HG03045 (cell line): ENCODE results near the gene IFRD2.

Source experiments
- ATAC-seq: cut with Tn5 transposase; IDR thresholded peaks from one replicate; pipeline ENCODE4 v1.9.1; 2021; ENCODE audit warnings: mild to moderate bottlenecking, moderate library complexity; ENCODE audit not compliant: unreplicated experiment

Gene IFRD2

GRCh38 chr3:50302095-50303012 is 10.1 kb upstream of the IFRD2 start:
- no peak for ATAC-seq

DNA sequence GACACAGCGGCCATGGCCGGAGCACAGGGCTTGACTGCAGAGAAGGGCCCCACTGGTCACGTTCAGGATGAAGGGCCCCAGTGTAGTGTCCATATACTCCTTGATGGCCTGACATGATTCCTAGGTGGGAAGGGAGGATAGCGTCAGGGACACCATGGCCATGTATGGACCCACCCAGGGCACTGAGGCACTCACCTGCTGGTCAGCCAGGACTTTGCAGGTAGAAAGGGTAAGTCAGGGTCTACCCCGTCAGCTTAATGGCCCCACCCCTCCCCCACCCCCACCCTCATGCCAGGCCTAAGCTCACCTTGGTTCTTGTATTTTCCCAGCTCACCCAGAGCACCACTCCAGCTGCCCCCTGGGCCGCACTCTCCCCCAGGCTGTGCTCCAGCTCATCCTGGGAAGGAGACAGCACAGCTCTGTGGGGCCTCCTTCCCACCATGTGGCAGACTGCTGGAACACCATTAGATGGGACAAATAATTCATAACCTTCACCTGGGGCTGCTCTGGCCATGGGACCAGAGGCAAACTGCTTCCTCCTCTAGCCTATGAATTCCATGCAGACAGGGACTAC is 8.5 kb upstream of the IFRD2 start:
- ATAC-seq: no peak

GRCh38 chr3:50299929-50300680 is 7.9 kb upstream of the IFRD2 start:
- no peak for ATAC-seq

DNA sequence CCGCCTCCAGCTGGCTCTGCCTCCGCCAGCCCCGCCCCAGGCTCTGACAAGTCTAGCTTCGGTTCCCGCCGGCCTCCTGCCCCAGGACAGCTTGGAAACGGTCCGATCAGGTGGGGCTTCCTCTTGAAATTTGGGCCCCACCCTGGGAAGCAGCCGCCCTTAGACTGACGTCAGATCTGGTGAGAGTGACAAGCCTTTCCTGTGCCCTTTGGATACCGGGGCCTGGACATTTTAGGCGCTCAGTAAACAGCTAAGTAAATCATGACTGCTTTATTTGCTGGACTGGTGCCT is 7.4 kb upstream of the IFRD2 start:
- no peak for ATAC-seq

DNA sequence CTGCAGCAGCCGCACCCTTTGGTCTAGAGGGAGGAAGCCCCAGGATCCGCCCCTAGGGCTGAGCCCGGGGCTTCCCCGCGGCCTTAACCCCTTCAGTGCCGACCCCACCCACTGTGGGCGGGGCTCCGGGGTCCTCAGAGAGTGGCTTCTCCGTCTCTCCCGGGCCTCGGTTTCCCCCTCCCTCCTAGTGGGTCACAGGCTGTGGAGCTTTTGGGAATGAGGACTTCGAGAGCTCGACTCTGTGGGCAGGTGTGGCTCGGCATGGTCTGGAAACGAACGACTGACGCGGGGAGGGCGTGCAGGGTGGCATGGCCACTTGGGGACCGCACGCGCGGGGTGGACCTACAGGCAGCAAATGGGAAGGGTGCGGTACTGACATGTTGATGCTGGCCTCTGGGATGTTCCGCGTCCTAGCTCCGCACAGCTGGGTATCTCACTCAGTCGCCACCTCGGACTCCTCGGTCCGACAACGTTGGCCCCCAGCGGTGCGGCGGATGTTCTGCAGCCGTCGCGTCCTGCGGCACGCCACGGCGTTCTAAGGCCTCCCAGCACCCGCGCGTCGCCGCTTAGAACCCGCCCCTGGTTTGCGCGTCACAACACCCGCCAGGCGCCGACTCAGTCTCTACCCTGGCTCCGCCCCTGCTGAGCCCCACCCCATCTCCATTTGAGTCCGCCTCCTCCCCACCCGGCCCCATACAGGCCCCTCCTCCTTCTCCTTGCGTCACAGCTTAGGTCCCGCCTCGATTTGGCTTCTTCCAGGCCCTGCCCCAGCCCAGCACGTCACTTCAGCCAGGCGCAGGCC is 6.8 kb upstream of the IFRD2 start, which contains the start of the genes HYAL3 and NAA80:
TSS of gene HYAL3 (minus strand) at position 570 of the 802 bp plus-strand sequence. CDS start 3,803 bp downstream, outside the sequence.
TSS of gene NAA80 (minus strand) at position 570 of the 802 bp plus-strand sequence. CDS start 1,942 bp downstream, outside the sequence.
- ATAC-seq: peak; percentile 81

GRCh38 chr3:50297896-50298725 is 5.9 kb upstream of the IFRD2 start:
- no peak for ATAC-seq

DNA sequence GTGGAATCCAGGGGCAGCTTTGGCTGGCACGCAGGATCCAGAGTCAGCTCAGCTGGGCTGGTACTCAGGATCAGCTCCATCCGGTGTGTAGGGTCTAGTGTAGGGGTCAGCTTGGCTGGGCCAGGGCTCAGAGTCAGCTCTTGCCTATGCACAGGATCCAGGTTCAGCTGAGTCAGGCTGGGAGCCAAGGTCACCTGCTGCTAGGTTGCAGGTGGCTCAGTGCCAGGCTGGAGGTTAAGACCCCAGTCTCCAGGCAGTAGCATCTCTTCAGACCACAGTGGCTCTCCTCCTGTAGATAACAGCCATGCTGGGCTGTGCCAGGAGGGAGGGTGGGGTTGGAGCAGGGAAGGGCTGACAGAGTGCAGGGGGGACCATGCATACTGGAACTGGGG is 5.2 kb upstream of the IFRD2 start:
- no peak for ATAC-seq

GRCh38 chr3:50296721-50297383 is 4.6 kb upstream of the IFRD2 start:
- no peak for ATAC-seq

GRCh38 chr3:50295553-50296431 is 3.6 kb upstream of the IFRD2 start:
- ATAC-seq: no peak

GRCh38 chr3:50294492-50295403 is 2.5 kb upstream of the IFRD2 start:
- no peak for ATAC-seq

DNA sequence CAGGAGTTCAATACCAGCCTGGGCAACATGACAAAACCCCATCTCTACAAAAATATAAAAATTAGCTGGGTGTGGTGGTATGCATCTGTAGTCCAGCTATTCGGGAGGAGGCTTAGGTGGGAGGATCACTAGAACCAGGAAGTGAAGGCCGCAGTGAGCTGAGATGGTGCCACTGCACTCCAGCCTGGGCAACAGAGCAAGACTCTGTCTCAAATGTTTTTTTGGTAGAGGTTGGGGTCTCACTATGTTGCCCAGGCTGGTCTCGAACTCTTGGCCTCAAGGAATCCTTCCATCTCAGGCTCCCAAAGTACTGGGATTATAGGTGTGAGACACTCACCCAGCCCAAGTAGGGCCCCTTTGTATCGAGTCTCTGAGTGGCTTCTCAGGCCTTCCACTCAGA is 1.9 kb upstream of the IFRD2 start:
- no peak for ATAC-seq

DNA sequence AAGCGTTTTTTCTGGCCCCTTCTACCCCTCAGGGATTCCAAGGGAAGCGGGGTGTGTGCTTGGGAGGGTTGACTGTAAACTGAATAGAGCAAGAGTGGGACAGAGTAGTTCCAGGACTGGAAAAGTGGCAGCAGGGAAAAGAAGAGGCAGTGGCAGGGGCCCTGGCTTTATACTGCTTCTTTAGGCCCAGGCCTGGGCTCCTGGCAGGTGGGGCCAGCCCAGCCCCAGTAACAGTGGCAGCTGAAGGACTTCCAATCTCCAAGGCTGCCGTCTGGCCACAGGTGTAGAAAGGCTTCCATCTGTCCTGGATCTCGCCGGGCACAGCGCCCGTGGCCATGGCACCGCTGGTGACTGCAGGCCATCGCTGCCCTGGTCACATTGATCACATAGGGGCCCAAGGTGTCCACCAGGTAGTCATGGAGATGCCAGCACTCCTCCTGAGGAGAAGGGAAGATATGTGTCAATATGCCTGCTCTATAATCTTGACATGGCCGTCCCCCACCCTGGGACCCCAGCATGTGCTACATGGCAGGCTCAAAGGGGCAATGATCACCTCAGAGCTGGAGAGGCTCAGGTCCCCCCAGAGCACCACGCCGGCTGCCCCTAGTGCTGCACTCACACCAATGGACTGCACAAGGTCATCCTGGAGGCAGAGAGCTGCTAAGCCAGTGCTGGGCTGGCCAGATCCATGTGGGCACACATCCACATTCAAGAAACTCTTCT is 1.0 kb upstream of the IFRD2 start:
- ATAC-seq: no peak

- ATAC-seq: no peak
These were observed 2.0 kb downstream of the IFRD2 start for GRCh38 chr3:50290161-50290641.

DNA sequence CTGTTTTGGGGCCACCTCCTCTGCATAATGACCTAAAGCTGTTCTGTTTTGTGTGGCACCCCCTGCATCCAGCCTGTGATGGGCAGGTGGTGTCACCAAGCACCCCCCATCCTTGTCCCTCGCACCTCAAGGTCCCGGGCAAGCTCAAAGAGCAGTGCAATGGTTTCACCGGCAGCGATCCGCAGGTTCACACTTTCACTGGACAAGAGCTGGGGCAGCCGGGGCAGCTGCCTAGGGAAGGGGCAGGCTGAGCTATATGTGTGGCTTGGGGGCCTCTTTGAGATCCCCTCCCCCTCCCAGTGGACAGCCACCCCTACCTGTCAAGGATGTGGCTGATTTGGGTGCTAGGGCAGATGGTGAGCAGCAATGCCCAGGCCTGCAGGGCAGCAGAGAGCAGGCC is 3.1 kb downstream of the IFRD2 start:
- ATAC-seq: no peak

DNA sequence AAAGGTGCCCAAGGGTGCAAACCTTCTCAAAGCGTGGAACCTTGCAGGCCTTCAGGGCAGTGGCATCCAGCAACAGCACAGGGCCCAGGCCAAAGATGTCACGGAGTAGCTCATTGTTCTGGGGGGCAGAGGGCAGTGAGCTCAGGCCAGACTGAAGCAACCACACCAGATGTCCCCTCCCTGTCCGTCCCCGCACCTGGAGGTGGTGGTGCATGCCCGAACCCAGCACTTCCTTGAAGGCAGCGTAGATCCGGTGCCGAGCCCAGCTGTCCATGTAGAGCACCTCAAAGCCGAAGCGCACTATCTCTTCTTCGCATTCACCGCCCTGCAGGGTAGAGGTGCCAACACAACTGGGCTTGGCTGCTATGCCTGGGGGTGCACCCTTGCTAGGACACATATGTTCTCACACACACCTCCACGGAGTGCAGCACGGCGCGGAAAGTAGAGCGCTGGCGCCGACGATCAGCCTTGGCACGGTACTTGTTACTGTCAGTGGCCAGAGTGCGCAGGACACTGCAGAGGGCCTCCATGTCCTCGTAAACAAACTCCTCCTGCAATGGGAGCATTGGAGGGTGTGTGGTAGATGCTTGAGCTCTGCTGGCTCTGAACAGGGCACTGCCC is 3.7 kb downstream of the IFRD2 start:
- ATAC-seq: no peak

DNA sequence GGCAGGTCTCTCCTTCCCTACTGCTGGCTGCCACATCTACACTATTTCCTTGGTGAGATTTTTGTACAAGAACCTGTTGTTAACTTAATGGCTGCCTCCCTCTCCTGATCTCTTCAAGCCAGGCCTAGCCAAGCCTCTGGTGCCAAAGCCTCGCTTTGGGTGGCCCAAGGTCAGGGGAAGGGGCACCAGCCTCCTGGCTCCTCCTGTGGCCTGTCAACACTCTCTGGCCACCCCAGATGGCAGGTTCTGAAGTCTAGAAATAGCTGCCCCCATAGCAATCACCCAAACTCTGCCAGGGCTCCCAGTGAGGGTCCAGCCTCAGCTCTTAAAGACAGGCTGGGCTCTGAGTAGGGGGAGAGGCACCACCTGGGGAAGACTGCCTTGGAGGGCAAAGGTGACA is 5.0 kb downstream of the IFRD2 start:
- ATAC-seq: no peak
